IPS-15b (cell line): ENCODE measurements around the gene BMP4.

Experiments used
- H3K27me3 ChIP-seq: one replicate; pipeline ENCODE4 v1.6.1; 2013; ENCODE audit warnings: low read length; ENCODE audit not compliant: control insufficient read depth, insufficient read depth
- H3K36me3 ChIP-seq: one replicate; pipeline ENCODE4 v1.6.1; 2013; ENCODE audit warnings: low read length; ENCODE audit not compliant: control insufficient read depth, insufficient read depth
- H3K4me1 ChIP-seq: one replicate; pipeline ENCODE4 v1.6.1; 2013; ENCODE audit warnings: mild to moderate bottlenecking, low read length; ENCODE audit not compliant: control insufficient read depth, insufficient read depth
- H3K4me3 ChIP-seq: one replicate; pipeline ENCODE4 v1.5.1; 2013; ENCODE audit warnings: low read depth, low read length
- H3K9ac ChIP-seq: one replicate; pipeline ENCODE4 v1.6.1; 2013; ENCODE audit warnings: low read depth, mild to moderate bottlenecking, low read length
- H3K9me3 ChIP-seq: one replicate; pipeline ENCODE4 v1.6.1; 2013; ENCODE audit warnings: mild to moderate bottlenecking, low read length; ENCODE audit not compliant: control insufficient read depth, insufficient read depth

The BMP4 gene

GRCh38 chr14:53938136-53938837 is 18.3 kb downstream of the BMP4 start:
- Histone ChIP-seq H3K4me3 (no peak overlapping the region), H3K4me1 (peaks cover 9% of the 10 kb centered on the region), H3K27me3 (no peaks in the 10 kb centered on the region), H3K36me3 (no peaks in the 10 kb centered on the region), H3K9ac (no peak overlapping the region), H3K9me3 (no peaks in the 10 kb centered on the region)

- Histone ChIP-seq H3K9ac (no peak overlapping the region), H3K36me3 (no peaks in the 10 kb centered on the region), H3K27me3 (no peaks in the 10 kb centered on the region), H3K9me3 (no peaks in the 10 kb centered on the region), H3K4me3 (no peak overlapping the region), H3K4me1 (peaks cover 2% of the 10 kb centered on the region)
Observed at GRCh38 chr14:53934778-53935414, 21.7 kb downstream of the BMP4 start.

GRCh38 chr14:53932966-53933365 is 23.7 kb downstream of the BMP4 start:
- no peaks in the 10 kb centered on the region for H3K9me3 ChIP-seq
- no peak overlapping the region for H3K9ac ChIP-seq
- peaks cover 2% of the 10 kb centered on the region for H3K4me1 ChIP-seq
- H3K36me3 ChIP-seq, result no peaks in the 10 kb centered on the region
- no peaks in the 10 kb centered on the region for H3K27me3 ChIP-seq
- no peak overlapping the region for H3K4me3 ChIP-seq

GRCh38 chr14:53929871-53930715 is 26.5 kb downstream of the BMP4 start:
- H3K4me1 ChIP-seq, result peaks cover 2% of the 10 kb centered on the region
- H3K4me3 ChIP-seq, result no peak overlapping the region
- H3K9me3 ChIP-seq, result no peaks in the 10 kb centered on the region
- no peaks in the 10 kb centered on the region for H3K36me3 ChIP-seq
- H3K9ac ChIP-seq, result no peak overlapping the region
- H3K27me3 ChIP-seq, result no peaks in the 10 kb centered on the region

- no peaks in the 10 kb centered on the region for H3K27me3 ChIP-seq
- H3K9ac ChIP-seq, result no peak overlapping the region
- H3K4me3 ChIP-seq, result no peak overlapping the region
- no peaks in the 10 kb centered on the region for H3K36me3 ChIP-seq
- peaks cover 2% of the 10 kb centered on the region for H3K4me1 ChIP-seq
- H3K9me3 ChIP-seq, result no peaks in the 10 kb centered on the region
Observed at GRCh38 chr14:53927171-53927570, 29.5 kb downstream of the BMP4 start.

GRCh38 chr14:53925201-53925766 is 31.3 kb downstream of the BMP4 start:
- no peaks in the 10 kb centered on the region for H3K27me3 ChIP-seq
- H3K9me3 ChIP-seq, result no peaks in the 10 kb centered on the region
- H3K4me3 ChIP-seq, result no peak overlapping the region
- no peak overlapping the region for H3K9ac ChIP-seq
- no peaks in the 10 kb centered on the region for H3K36me3 ChIP-seq
- H3K4me1 ChIP-seq, result peaks cover 2% of the 10 kb centered on the region

- Histone ChIP-seq H3K9ac (no peak overlapping the region), H3K9me3 (no peaks in the 10 kb centered on the region), H3K4me1 (no peaks in the 10 kb centered on the region), H3K4me3 (no peak overlapping the region), H3K36me3 (no peaks in the 10 kb centered on the region), H3K27me3 (no peaks in the 10 kb centered on the region)
Observed at GRCh38 chr14:53924753-53925152, 31.9 kb downstream of the BMP4 start.

GRCh38 chr14:53921027-53921426 is 35.6 kb downstream of the BMP4 start:
- Histone ChIP-seq H3K9me3 (no peaks in the 10 kb centered on the region), H3K9ac (no peak overlapping the region), H3K4me3 (no peak overlapping the region), H3K27me3 (no peaks in the 10 kb centered on the region), H3K36me3 (no peaks in the 10 kb centered on the region), H3K4me1 (no peaks in the 10 kb centered on the region)

- Histone ChIP-seq H3K9ac (no peak overlapping the region), H3K9me3 (no peaks in the 10 kb centered on the region), H3K27me3 (no peaks in the 10 kb centered on the region), H3K4me1 (no peaks in the 10 kb centered on the region), H3K4me3 (no peak overlapping the region), H3K36me3 (no peaks in the 10 kb centered on the region)
Observed at GRCh38 chr14:53916239-53916638, 40.4 kb downstream of the BMP4 start.

- H3K27me3 ChIP-seq, result no peaks in the 10 kb centered on the region
- no peaks in the 10 kb centered on the region for H3K4me1 ChIP-seq
Observed at GRCh38 chr14:53915364-53916014, 41.1 kb downstream of the BMP4 start.

GRCh38 chr14:53912021-53912420 is 44.6 kb downstream of the BMP4 start:
- Histone ChIP-seq H3K27me3 (no peaks in the 10 kb centered on the region), H3K9ac (no peak overlapping the region), H3K36me3 (no peaks in the 10 kb centered on the region), H3K9me3 (no peaks in the 10 kb centered on the region), H3K4me1 (no peaks in the 10 kb centered on the region), H3K4me3 (no peak overlapping the region)

More at GRCh38 chr14:53915364-53916014, 41.1 kb downstream of the BMP4 start:
- Histone ChIP-seq H3K4me3 (no peak overlapping the region), H3K9ac (no peak overlapping the region), H3K36me3 (no peaks in the 10 kb centered on the region), H3K9me3 (no peaks in the 10 kb centered on the region)
